Measurements from ENCODE around the gene AOPEP. TPM values are rescaled to one million over a fixed set of nuclear protein-coding genes. Genes with fewer than 3 reads are reported as not detected.

Gene AOPEP
- total and polyA plus RNA-seq, 2 of the 13 experiments (the other 11 are each of a cell fraction or from before 2014, with no cell fraction given) = 22.2 to 41.6 TPM

DNA sequence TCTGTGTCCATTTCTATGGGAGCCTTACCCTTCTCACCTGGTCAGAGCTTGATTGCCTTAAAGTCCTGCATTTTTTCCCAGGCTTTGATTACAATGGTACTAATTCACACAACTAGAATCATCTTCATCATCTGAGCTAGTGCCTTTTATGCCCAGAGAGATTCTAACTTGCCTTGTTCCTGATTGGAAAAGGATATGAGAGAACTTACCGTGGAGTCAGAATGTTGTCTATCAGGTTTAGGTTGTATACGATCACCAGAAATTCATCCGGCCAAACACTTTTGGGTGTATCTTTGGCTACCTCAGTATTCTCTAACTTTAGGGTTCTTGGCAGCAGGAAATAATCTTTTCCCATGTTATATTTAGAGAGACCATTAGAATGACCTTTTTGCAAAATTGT lies 71.7 kb downstream of the AOPEP start (continued):
- no peak for TF ChIP-seq ZNF260 (CRISPR knock-in tag; IDR thresholded peaks at IDR 0.05; ENCODE audit: borderline replicate concordance, low read depth)
- TF ChIP-seq, protein P1, sequence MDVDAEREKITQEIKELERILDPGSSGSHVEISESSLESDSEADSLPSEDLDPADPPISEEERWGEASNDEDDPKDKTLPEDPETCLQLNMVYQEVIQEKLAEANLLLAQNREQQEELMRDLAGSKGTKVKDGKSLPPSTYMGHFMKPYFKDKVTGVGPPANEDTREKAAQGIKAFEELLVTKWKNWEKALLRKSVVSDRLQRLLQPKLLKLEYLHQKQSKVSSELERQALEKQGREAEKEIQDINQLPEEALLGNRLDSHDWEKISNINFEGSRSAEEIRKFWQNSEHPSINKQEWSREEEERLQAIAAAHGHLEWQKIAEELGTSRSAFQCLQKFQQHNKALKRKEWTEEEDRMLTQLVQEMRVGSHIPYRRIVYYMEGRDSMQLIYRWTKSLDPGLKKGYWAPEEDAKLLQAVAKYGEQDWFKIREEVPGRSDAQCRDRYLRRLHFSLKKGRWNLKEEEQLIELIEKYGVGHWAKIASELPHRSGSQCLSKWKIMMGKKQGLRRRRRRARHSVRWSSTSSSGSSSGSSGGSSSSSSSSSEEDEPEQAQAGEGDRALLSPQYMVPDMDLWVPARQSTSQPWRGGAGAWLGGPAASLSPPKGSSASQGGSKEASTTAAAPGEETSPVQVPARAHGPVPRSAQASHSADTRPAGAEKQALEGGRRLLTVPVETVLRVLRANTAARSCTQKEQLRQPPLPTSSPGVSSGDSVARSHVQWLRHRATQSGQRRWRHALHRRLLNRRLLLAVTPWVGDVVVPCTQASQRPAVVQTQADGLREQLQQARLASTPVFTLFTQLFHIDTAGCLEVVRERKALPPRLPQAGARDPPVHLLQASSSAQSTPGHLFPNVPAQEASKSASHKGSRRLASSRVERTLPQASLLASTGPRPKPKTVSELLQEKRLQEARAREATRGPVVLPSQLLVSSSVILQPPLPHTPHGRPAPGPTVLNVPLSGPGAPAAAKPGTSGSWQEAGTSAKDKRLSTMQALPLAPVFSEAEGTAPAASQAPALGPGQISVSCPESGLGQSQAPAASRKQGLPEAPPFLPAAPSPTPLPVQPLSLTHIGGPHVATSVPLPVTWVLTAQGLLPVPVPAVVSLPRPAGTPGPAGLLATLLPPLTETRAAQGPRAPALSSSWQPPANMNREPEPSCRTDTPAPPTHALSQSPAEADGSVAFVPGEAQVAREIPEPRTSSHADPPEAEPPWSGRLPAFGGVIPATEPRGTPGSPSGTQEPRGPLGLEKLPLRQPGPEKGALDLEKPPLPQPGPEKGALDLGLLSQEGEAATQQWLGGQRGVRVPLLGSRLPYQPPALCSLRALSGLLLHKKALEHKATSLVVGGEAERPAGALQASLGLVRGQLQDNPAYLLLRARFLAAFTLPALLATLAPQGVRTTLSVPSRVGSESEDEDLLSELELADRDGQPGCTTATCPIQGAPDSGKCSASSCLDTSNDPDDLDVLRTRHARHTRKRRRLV (CRISPR knock-in tag; IDR thresholded peaks at IDR 0.05) = no peak
- TF ChIP-seq, protein P2, sequence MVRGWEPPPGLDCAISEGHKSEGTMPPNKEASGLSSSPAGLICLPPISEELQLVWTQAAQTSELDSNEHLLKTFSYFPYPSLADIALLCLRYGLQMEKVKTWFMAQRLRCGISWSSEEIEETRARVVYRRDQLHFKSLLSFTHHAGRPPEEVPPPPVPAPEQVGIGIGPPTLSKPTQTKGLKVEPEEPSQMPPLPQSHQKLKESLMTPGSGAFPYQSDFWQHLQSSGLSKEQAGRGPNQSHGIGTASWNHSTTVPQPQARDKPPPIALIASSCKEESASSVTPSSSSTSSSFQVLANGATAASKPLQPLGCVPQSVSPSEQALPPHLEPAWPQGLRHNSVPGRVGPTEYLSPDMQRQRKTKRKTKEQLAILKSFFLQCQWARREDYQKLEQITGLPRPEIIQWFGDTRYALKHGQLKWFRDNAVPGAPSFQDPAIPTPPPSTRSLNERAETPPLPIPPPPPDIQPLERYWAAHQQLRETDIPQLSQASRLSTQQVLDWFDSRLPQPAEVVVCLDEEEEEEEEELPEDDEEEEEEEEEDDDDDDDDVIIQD (CRISPR knock-in tag; IDR thresholded peaks at IDR 0.05; ENCODE audit: low read depth) = no peak

DNA sequence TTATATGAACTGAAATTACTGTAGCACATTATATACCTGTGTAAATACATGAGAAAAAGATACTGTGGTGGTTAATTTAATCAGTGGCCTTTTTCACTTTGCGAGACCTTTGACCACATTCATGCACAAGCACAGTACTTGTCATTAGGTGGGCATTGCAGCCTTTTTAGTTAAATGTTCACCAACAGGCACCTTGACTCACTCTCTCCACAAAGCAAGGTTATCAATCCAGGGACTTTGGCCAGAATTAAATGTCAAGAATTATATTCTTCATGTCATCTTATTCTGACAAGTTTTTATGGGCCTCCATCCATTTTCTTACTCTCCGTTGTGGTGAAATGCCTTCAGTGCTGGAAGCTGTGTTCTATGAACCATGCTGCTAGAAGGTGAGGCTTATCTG lies 72.2 kb downstream of the AOPEP start:
- no peaks in the 10 kb centered on the region for H3K9me3 ChIP-seq (ENCODE audit: low read length)
- no peaks in the 10 kb centered on the region for H3K27me3 ChIP-seq (ENCODE audit: control insufficient read depth in 1 of 2, insufficient read depth in 2 of 2, low read length in 2 of 2)
- intact Hi-C loops (cut with micrococcal nuclease; ENCODE audit: unreplicated experiment) = no loop called here
- DNase-seq (ENCODE audit: low spot score) = no peak
- no peak overlapping the region for H3K9ac ChIP-seq (ENCODE audit: insufficient read depth, low read depth, low read length)
- no peak overlapping the region for H3K27ac ChIP-seq (ENCODE audit: extremely low read length, insufficient read depth, low read length)
- no peaks in the 10 kb centered on the region for H3K79me2 ChIP-seq (ENCODE audit: insufficient read depth, low read length)
- no peak overlapping the region for H2AFZ ChIP-seq (ENCODE audit: low read length)
- H4K20me1 ChIP-seq (ENCODE audit: insufficient read depth, low read length) = no peaks in the 10 kb centered on the region
- peaks cover 5 to 24% of the 10 kb centered on the region in 2 experiments; a peak in 4 of 5 replicates for H3K36me3 ChIP-seq (replicated peaks in 1 of 2; ENCODE audit: control insufficient read depth in 1 of 2, insufficient read depth in 2 of 2, low read length in 2 of 2)
- FAIRE-seq = no peak
- H3K4me1 ChIP-seq (ENCODE audit: insufficient read depth, low read length) = peaks cover 34% of the 10 kb centered on the region
- CTCF ChIA-PET (ENCODE audit: low intra/inter-chr PET ratio, low total read pairs) = no interaction called here
- no peak for TF ChIP-seq ZNF3 (CRISPR knock-in tag; IDR thresholded peaks at IDR 0.05)
- 0 out of 2 replicates have a peak, but pooled peaks have one; percentile 28 for TF ChIP-seq ZNF549 (CRISPR knock-in tag; IDR thresholded peaks at IDR 0.05)
- in situ Hi-C loops (cut with HindIII; ENCODE audit: extremely low pct_ligation_motif_present, low pct_unique_long_range_greater_than_20kb) = no loop called here
- WGBS (ENCODE audit: low lambda C conversion rate) = 100% methylated on average over 2 of the region's 2 CpGs
- ATAC-seq = no peak
- POLR2A ChIA-PET = interaction anchor here (0.7 kb wide), 1 partner anchor 28 kb away, joined by 3 read pairs; no protein-coding TSS in a partner anchor
- H3K4me3 ChIP-seq (replicated peaks in 1 of 3; ENCODE audit: insufficient read depth in 1 of 3, low read depth in 2 of 3, low read length in 3 of 3) = no peak overlapping the region
- BruUV-seq (replicated peaks) = no TSS peak
- no peak overlapping the region for H3K4me2 ChIP-seq (ENCODE audit: low read depth, low read length)
